GM18502 (cell line): ENCODE measurements around the gene LARGE1.

Source experiments
- ATAC-seq: cut with Tn5 transposase; IDR thresholded peaks from one replicate; pipeline ENCODE4 v1.9.1; 2021; ENCODE audit warnings: mild to moderate bottlenecking; ENCODE audit not compliant: unreplicated experiment, poor library complexity

Gene LARGE1

GRCh38 chr22:33788927-33789326 lies 131.3 kb downstream of the LARGE1 start:
- no peak for ATAC-seq

GRCh38 chr22:33787645-33788456 lies 132.4 kb downstream of the LARGE1 start:
- ATAC-seq: peak; percentile 54

- ATAC-seq: no peak
Measured at GRCh38 chr22:33786149-33786548, 134.1 kb downstream of the LARGE1 start.

DNA sequence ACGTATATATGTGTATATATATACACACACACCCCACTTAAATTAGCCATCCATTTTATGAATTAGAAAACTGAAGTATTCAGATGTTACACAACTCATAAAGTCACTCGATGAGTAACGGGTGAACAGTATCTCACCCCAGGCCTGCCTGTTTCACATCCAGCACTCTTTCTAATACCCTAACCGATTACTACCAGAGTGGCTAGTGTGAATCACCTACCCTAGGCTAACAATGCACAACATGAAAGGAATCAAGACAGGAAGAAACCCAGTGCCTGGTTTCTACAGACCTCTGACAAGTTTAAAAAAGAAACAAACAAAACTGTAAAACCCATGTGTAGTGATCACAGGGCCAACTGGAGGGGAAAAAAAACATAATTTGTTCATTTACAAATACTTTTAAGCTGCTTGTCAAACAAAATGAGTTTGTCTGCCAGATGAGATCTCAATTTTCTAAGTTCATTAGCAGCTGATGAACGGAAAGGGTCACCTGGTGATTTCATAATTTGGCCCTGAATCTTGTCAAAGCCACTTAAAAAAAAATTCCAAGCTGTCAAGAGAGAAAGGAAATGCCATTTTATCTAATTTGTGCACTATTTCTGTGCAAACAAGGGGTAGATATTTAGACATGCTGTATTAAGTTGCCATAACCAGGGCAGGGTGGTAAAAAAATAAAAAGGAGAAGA lies 134.8 kb downstream of the LARGE1 start:
- ATAC-seq: no peak

DNA sequence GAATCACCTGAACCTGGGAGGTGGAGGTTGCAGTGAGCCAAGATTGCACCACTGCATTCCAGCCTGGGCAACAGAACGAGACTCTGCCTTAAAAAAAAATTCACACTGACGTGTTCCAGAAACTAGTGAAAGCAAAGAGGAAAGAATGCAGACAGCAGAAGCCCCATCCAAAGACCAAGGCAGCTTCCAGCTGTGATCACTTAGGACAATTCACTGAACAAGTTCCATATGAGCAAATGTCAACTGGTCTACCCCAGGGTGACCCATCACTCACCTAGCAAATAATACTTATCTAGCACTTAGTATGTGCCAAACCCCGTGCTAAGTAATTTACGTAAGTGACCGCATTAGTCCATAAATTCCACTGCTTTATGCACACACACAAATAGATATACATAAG lies 138.9 kb downstream of the LARGE1 start:
- no peak for ATAC-seq

- no peak for ATAC-seq
Measured at GRCh38 chr22:33780531-33781136, 139.6 kb downstream of the LARGE1 start.

DNA sequence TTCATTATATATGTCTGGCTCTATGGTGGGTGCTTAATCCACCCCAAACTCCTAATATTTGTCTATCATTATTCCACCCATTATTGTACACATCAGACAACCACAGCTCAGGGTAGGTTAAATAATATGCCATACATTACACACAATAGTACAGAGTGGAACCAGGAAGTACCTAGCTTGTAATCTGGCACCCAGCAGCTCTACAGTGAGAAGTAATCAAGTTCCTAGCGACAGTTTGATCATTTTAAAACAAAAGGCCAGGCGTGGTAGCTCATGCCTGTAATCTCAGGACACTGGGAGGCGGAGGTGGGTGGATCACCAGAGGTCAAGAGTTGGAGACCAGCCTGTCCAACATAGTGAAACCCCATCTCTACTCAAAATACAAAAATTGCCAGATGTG lies 141.0 kb downstream of the LARGE1 start:
- ATAC-seq: no peak

DNA sequence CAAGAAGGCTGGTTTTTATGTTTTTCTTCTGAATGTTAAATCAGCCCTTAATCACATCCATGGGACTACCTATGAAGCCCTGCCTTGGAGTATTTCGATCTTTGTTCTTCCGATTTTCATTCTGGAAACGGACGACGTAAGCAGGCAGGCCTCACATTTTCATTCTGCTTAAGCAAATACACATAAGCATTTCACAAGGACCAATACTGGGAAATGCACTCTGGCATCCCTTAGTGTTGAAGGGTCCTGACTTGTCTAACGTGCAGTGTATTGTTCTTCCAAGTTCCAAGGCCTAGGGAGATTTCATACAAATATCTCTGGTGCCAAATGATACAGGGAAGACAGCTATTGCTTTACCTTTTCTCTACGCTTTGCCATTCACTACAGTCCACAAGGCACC lies 143.8 kb downstream of the LARGE1 start:
- no peak for ATAC-seq

- no peak for ATAC-seq
Measured at GRCh38 chr22:33774781-33775180, 145.5 kb downstream of the LARGE1 start.

- ATAC-seq: no peak
Measured at GRCh38 chr22:33772745-33773144, 147.5 kb downstream of the LARGE1 start.

DNA sequence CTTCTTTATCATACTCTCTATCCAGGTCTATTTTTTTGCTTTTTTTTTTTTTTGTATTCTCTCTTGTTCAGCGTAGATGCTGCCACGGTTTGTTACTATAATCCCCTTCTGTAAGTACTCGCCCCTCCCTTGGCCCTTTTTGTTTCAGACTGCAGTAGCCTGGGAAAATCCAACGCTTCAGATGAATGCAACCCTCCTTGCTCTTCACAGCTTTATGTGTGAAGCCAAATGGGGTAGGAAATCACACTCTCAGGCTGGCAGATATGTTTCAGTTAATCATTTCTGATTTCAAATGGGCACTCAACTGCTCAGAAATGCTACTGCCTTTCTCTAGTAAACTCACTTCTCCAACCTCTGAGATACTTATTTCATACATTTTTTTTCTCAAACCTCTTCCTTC lies 149.1 kb downstream of the LARGE1 start:
- no peak for ATAC-seq

- ATAC-seq: no peak
Measured at GRCh38 chr22:33770723-33771122, 149.6 kb downstream of the LARGE1 start.

- no peak for ATAC-seq
Measured at GRCh38 chr22:33766091-33766490, 154.2 kb downstream of the LARGE1 start.

DNA sequence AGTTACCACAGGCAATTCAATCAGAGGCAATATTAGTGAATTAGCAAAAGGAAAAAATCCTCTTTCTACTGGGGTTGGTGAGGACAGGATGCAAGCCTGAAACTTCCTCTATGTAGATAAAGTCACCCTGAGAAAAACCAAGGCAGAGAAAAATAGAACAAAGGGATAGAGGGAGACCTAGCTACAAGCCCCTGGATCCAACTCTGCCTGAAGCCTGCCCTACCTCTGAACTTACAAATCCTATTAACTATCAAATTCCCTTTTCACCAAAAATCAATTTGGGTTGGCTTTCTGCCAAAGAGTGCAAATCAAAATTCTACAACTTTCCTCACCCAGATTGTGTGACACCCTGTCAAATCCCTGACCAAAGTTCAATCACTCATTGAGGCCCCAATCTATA lies 161.3 kb downstream of the LARGE1 start:
- no peak for ATAC-seq

GRCh38 chr22:33757802-33758483 lies 162.3 kb downstream of the LARGE1 start:
- no peak for ATAC-seq

DNA sequence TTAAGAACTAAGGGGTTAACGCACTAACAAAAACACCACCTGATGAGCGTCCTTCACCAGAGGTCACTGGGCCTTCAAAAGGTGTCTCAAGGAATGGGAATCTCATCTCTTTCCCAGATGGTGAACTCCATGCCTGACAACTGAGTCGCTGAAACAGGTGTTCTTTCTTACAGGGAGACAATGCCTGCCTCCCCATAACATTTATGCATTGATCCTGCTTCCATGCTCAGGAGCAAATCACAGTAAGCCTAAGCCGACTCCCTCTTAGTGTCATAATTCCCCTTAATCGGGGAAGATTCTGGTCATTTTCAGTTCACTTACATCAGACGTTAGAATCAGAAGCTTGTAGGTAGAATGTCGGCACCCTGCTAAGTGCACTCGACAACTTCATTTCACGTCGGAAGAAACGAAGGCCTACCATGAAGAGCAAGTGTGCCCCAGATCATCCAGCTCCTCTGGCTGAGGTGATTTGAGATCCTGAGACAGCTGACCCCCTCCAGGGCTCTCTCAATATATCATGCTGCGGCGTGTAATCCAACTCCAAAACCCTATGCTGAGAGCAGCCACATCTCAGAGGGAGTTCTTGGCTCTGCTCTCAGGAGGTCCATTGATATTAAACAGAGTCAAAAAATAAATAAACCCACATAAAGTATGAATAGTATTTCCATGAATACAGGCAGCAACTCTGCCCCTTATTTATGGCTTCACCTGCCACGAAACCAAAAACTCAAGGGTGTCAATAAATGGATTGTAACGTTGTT lies 163.1 kb downstream of the LARGE1 start:
- ATAC-seq: no peak

DNA sequence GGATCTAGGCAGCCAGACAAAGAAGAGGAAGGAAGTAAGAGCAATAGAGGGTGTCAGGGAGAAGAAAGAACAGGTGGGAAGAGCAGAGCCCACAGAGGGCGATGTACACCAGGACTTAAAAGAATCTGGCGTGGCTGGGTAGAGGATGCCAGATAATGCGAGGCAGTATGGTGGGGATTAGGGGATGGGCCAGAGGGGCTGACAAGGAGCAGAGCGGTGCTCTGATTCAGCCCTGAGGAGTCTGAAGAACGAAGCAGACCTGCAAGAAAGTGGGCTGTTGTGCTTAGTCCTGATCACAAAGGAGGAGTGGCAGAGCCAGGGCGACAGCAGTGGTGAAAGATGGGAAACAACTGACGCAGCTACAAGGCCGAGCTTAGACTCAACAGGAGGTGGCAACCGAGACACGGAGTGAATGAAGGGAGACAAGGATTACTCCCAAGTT lies 163.7 kb downstream of the LARGE1 start:
- no peak for ATAC-seq

DNA sequence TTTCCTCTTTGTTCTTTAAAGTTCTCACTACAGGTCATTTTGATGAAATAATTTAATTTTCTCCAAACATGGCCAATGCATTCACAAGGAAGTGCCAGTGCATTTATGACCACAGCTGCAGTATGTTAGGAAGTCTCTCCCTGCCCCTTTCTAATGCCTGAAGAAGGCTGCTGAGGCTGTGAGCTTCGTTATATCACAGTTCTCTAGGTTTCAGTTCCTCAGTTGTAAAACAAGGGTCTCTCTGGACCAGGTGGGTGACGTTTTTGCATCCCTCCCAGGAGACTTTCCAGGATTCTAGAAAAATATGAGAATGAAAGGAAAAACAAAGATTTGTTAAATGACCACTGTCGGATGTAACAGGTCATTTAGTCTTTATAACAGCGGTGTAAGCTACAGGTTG lies 171.6 kb downstream of the LARGE1 start:
- no peak for ATAC-seq

- no peak for ATAC-seq
Measured at GRCh38 chr22:33747576-33748180, 172.6 kb downstream of the LARGE1 start.

DNA sequence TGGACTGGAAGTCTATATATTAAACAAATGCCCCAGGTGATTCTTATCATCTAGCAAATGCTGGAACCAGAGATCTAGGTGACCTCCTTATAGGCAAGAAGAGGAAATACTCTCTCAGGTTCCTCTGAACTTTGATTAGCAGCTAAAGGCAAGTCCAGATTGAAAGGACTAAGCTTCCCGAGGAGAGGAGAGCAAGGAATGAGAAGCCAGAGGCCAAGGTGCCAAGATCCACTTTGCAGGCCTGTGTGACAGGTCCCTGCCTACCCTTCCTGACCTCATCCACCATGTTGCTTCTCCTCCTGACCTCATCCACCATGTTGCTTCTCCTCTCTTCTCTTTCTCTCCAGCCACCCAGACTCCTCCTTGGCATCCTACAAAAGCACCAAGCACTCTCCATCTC lies 173.2 kb downstream of the LARGE1 start:
- no peak for ATAC-seq
